KG1 (cell line): Measurements from ENCODE around the gene GRK4.
"Not testable (repeated sequence)": the region's sequence is repeated elsewhere in the genome, so short reads cannot be mapped to it uniquely, and the experiment has no call there.

Experiments used
- DNase-seq: peaks from one replicate; lab custom pipeline; 2025; lab: John Stamatoyannopoulos, UW

The GRK4 gene

DNA sequence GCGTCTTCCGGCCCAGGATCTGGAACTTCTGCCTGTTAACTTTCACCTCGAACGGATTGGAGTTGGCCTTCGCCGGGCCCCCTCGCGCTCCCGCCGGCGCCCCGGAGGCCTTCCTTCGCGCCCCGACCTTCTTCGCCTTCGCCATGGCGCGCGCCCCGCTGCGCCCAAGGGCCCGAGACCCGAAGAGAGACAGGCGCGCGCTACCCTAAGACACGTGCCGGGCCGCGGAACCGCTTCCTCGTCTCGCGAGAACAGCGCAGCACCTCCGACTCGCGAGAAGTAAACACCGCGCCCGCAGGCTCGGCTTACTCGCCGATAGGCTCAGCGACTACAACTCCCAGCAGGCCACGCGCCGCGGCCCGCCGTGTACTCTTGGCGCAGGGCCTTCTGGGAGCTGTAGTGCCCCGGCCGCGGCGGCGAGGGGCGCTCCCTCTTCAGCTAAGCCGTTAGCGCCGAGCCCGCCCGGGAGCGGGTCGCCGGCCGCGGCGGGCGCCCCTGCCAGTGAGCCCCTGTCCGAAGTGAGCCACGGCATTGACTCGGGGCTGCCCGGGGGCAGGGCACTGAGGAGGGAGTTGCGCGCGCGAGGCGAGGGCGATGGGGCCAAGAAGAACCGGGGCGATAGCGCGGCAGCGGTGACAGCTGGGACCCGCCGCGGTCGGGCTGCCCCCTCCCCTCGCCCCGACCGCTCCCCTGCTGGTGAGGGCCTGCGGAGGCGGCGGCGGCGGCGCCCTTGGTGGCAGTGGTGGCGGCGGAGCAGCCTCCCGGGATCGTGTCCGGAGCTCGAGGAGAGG, at the start of gene GRK4, which contains the start of gene NOP14:
TSS of gene GRK4 (plus strand) at position 397 of the 791 bp plus-strand sequence. CDS start 500 bp downstream, outside the sequence.
TSS of gene NOP14 (minus strand) at position 232 of the 791 bp plus-strand sequence. CDS start at position 145, 87 bp downstream.
- DNase-seq, result peak; percentile 94

- DNase-seq, result no peak
Observed at GRCh38 chr4:2914256-2915126, 48.9 kb upstream of the GRK4 start.

DNA sequence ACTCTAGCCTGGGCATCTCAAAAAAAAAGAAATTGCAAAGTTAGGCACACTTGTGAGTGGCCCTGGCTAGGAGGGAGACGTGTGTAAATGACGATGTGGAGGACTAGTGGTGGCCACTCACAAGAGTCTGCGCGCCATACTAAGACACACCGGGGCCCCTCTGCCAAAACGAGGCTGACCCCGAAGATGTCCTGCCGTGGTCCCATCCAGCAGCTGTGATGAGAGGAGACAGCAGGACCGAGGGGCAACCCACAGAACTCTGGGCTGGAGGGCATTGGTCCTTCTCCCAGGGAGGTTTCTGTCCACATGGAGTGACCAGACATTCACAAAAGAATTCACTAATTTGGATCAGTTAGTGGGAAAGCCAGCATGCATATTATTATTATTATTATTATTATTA, 47.6 kb upstream of the GRK4 start:
- DNase-seq, result no peak

DNA sequence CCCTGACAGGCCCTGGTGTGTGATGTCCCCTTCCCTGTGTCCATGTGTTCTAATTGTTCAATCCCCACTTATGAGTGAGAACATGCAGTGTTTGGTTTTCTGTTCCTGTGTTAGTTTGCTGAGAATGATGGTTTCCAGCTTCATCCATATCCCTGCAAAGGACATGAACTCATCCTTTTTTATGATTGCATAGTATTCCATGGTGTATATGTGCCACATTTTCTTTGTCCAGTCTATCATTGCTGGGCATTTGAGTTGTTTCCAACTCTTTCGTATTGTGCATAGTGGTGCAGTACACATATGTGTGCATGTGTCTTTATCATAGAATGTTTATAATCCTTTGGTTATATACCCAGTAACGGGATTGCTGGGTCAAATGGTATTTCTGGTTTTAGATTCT, 46.7 kb upstream of the GRK4 start:
- not testable (repeated sequence) for DNase-seq

- DNase-seq, result not testable (repeated sequence)
Observed at GRCh38 chr4:2918300-2918699, 45.1 kb upstream of the GRK4 start.

DNA sequence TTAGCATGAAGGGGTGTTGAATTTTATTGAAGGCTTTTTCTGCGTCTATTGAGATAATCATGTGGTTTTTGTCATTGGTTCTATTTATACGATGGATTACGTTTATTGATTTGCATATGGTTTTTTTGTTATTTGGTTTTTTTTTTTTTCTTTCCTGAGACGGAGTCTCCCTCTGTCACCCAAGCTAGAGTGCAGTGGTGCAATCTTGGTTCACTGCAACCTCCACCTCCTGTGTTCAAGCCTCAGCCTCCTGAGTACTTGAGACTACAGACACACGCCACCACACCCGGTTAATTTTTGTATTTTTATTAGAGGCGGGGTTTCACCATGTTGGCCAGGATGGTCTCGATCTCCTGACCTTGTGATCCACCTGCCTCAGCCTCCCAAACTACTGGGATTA, 44.7 kb upstream of the GRK4 start:
- not testable (repeated sequence) for DNase-seq

- not testable (repeated sequence) for DNase-seq
Observed at GRCh38 chr4:2922453-2923101, 40.8 kb upstream of the GRK4 start.

- DNase-seq, result no peak
Observed at GRCh38 chr4:2923141-2923551, 40.2 kb upstream of the GRK4 start.

DNA sequence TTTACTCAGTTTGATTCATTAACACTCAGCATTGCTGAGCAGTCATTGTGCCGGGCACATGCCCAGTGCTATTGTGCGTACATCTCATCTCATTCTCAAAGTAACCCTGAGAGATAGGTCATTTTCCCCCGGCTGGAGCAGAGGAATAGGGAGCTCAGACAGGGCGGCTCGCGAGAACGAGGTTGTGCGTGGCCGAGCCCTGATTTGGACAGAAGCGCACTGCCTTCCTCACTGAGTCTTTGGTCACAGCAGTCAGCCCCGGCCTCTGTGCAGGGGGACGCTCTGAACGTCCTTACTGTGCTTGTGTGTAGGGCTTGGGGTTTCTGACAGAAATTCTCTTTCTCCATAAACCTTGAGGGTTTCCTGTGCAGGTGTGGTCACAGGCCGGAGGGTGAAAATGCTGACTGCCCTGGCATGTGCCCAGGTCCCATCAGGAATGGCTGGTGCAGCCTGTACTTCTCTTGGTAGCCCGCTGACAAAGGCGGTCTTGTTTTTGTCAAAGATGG, 39.6 kb upstream of the GRK4 start:
- DNase-seq, result no peak

- DNase-seq, result no peak
Observed at GRCh38 chr4:2924286-2924685, 39.1 kb upstream of the GRK4 start.

- no peak for DNase-seq
Observed at GRCh38 chr4:2924765-2925301, 38.5 kb upstream of the GRK4 start.

- DNase-seq, result no peak
Observed at GRCh38 chr4:2925496-2925895, 37.9 kb upstream of the GRK4 start.

DNA sequence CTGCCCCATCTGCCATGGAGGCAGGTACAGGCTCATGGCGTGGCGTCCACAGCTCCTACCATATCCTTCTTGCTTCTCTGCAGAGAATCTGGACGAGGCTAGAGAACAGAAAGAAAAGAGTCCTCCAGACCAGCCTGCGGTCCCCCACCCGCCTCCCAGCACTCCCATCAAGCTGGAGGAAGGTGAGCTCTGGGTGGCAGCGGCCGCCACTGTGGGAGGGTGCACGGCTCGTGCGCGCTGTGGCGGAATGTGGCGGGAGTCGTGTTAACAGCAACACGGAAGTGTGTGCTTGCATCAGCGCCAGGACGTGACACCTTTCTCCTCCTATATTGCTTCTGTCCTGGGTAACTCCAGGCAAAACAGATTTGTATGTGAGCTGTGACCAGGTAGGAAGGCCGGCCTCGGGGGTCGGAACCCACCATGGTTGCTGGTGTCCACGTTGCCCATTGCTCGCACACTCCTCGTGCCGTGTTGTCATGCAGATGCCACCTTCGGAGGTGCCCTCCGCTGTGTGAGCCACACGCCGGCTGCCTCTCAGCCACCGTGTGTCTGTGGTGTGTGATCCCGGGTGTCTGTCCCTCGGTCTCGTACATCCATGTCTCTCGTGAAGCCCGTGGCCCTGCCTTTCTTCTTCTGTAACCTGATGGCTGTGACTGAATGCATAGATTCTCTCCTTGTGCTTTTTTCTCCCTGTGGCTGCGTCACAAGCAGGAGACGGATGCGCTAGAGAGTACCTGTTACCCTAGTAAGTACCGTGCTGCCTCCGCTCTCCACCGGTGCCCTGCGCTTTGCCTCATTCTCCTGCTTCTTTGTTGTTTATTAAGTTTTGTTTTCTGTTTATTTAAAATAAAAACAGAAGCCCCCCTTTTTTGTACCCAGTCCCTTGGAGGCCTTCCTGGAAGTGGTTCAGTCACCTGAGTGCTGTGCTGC, 37.2 kb upstream of the GRK4 start:
- no peak for DNase-seq

DNA sequence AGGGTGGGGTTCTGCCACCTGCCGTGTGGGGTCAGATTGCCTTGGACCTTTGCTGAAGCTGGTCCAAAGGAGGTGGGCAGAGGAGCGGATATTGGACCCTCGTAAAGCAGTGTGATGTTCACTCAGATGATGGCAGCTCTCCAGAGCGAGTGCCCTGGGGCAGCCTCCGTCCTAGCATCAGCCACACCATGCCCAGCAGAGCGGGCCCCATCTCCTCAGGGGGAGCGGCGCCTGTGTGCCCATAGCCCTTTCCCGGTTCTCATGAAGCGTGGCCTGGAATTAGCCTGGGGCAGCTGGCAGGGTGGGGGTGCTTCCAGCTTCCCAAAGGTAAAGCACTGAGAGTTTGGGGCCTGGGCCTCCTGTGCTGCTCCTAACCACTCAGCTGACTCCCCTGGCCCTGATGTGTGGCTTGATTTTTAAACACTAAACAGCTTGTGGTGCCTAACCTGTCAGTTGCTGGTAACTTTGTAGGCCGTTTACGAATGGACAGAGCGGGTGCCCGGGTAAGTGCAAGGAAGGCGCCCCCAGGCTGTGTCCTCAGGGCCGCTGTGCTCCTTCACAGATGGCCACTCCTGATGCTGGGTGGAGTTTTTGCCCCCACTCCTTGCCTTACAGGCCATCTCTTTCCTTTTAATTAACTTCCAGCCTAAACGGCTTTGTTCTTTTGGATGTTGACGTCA, 36.2 kb upstream of the GRK4 start:
- no peak for DNase-seq

- DNase-seq, result no peak
Observed at GRCh38 chr4:2927696-2928075, 35.7 kb upstream of the GRK4 start.

DNA sequence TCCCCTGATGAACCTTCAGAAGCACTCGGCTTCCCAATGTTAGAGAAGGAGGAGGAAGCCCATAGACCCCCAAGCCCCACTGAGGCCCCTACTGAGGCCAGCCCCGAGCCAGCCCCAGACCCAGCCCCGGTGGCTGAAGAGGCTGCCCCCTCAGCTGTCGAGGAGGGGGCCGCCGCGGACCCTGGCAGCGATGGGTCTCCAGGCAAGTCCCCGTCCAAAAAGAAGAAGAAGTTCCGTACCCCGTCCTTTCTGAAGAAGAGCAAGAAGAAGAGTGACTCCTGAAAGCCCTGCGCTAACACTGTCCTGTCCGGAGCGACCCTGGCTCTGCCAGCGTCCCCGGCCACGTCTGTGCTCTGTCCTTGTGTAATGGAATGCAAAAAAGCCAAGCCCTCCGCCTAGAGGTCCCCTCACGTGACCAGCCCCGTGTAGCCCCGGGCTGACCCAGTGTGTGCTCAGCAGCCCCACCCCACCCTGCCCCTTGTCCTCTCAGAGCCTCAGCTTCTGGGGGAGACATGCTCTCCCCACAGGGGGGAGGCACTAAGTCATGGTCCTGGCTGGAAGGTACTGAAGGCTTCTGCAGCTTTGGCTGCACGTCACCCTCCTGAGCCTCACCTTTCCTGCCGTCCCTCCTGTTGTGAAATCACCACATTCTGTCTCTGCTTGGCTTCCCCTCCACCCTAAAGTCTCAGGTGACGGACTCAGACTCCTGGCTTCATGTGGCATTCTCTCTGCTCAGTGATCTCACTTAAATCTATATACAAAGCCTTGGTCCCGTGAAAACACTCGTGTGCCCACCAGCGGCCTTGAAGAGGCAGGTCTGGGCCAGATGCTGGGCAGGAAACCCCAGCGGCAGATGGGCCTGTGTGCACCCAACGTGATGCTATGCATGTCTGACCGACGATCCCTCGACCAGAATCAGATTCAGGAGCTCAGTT, 34.9 kb upstream of the GRK4 start:
- no peak for DNase-seq

- DNase-seq, result no peak
Observed at GRCh38 chr4:2929469-2929868, 33.9 kb upstream of the GRK4 start.

- no peak for DNase-seq
Observed at GRCh38 chr4:2930135-2930757, 33.1 kb upstream of the GRK4 start.
